ENCODE measurements around the gene CCDC88B.
"Not testable (repeated sequence)": the region's sequence is repeated elsewhere in the genome, so short reads cannot be mapped to it uniquely, and the experiment has no call there.

The CCDC88B gene

DNA sequence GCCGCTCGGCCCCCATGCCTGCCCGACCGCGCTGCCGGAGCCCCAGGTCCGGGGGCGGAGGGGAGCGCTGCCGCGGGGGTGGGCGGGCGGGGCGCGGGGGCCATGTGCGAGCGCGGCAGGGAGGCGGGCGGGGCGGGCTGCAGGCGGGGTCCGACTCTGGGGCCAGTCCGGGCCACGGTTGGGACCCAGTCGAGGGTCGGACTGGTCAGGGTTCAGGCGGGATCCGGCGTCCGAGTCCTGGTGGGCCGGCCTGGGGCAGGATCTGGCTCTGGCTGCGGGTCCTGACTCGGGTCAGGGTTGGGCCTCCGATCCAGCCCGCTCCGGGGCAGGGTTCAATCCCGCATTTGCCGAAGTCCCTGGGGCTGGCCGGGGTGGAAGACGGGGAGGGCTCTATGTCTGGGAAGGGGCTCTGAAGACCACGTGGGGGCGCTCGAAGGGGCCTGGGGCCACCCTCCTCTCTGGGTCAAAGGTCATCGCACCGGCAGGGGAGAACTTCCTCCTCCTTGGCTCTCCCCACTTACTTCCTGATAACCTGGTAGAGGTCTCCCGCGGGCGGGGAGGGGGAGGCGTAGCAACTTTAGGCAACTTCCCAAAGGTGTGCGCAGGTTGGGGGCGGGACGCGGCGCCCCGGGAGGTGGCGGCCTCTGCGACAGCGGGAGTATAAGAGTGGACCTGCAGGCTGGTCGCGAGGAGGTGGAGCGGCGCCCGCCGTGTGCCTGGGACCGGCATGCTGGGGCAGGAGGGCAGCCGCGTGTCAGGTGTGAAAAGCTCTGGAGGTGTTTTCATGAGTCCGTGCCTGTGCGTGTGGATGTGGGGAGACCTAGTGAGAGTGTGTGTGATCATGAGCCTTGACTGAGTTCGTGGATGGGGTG lies 34.1 kb upstream of the CCDC88B start:
- DNase-seq: peak; percentile 41

DNA sequence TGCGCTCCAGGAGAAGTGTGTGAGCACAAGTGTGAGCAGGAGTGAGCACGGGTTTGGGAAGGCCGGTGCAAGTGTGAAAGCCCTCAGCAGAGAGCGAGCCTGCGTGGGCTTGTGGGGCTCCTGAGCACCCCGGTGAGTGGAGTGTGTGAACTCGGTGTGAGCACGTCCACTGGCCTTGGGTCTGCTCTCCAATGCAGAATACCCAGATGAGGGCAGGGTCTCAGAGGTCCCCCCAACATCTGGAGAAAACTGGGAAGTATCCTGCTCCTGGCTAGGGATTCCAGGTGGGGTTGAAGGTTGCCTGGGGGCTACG lies 33.5 kb upstream of the CCDC88B start:
- no peak for DNase-seq

DNA sequence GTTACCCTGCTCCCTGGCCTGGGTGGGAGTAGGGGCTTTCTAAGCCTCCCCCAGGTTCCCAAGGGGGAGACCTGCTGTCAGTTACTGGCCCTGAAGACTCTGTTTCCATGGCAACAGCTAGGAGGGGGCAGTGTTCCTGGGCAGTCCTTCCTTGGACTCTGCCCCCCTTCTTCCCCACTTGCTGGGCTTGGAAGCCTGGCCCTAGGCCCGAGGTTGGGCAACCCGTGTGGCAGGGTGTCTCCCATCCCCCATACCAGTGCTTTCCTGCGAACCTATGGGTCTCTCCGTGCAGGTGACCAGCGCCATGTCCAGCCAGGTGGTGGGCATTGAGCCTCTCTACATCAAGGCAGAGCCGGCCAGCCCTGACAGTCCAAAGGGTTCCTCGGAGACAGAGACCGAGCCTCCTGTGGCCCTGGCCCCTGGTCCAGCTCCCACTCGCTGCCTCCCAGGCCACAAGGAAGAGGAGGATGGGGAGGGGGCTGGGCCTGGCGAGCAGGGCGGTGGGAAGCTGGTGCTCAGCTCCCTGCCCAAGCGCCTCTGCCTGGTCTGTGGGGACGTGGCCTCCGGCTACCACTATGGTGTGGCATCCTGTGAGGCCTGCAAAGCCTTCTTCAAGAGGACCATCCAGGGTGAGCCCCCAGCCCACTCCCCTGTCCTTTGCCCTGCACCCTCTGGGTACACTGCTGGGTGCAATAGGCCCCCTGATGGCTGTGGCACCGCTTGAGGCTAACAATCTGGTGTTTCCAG lies 33.0 kb upstream of the CCDC88B start:
- no peak for DNase-seq

DNA sequence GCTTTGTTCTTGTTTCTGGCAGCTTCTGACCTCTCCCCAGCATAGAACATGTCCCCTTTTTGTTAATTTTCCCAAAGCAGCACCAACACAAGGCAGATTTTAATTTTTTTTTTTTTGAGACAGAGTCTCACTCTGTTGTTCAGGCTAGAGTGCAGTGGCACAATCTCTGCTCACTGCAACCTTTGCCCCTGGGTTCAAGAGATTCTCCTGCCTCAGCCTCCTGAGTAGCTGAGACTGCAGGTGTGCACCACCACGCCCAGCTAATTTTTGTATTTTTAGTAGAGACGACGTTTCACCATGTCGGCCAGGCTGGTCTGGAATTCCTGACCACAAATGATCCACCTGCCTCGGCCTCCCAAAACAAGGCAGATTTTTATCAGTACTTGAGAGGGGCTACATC lies 32.2 kb upstream of the CCDC88B start:
- not testable (repeated sequence) for DNase-seq

DNA sequence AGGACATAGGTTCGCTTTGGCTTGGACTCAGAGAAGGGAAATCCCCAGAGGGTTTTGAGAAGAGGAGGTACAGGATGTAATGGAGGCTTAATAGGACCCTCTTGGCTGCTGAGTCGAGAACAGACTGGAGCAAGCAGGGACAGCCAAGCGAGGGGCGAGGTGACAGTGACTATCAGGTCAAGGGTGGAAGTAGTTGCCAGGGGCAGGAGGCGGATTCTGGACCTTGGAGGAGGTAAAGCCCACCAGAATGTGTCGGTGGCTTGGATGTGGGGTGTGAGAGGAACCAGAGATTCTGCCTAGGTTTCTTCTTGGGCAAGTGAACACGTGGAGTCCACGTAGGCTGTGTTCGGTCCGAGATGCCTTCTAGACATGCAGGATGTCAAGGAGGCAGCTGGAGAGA lies 27.1 kb upstream of the CCDC88B start:
- no peak for DNase-seq

DNA sequence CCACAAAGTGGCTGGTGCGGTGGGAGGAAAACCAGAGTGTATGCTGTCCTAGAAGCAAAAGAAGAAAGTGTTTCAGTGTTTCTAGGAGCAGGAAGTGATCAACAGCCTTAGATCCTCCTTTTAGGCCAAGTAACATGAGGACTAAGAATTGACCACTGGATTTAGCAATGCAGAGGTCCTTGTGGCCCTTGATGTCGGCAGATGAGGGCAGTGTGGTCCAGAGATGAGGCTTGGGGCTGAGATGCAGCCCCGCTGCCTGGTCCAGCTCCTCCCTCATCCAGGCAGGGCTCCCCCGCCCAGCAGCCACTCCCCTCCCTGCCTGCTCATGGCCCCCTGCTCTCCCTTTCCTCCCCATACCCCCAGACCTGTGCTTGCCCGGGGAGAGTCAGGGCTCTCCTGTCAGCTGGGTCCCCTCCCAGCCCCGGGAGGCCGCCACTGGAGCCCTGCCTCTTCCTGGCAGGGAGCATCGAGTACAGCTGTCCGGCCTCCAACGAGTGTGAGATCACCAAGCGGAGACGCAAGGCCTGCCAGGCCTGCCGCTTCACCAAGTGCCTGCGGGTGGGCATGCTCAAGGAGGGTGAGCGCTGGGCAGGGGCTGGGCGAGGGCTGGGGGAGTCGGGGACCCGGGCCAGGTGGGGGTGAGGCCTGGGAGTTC lies 26.4 kb upstream of the CCDC88B start:
- no peak for DNase-seq

DNA sequence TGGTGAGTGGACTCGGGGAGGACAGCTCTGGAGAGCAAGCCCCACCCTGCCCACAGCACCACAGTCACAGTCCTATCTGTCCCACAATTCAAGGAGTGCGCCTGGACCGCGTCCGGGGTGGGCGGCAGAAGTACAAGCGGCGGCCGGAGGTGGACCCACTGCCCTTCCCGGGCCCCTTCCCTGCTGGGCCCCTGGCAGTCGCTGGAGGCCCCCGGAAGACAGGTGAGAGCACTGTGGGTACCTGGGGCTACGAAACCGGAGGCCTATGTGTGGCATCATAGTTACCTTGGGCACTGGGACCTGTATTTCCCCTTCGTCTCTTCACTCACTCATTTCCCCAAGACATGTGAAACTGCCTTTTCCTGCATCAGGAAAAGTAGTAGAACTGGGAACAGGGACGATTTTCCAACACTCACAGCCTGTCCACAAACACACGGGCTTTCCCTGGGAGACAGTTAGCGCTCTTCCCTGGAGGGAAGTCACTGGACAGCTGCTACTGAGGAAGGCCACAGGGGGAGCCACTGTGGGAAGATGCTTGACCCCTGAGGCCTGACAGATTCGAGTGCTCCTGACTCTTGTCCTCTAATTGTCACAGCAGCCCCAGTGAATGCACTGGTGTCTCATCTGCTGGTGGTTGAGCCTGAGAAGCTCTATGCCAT lies 25.7 kb upstream of the CCDC88B start:
- DNase-seq: no peak

DNA sequence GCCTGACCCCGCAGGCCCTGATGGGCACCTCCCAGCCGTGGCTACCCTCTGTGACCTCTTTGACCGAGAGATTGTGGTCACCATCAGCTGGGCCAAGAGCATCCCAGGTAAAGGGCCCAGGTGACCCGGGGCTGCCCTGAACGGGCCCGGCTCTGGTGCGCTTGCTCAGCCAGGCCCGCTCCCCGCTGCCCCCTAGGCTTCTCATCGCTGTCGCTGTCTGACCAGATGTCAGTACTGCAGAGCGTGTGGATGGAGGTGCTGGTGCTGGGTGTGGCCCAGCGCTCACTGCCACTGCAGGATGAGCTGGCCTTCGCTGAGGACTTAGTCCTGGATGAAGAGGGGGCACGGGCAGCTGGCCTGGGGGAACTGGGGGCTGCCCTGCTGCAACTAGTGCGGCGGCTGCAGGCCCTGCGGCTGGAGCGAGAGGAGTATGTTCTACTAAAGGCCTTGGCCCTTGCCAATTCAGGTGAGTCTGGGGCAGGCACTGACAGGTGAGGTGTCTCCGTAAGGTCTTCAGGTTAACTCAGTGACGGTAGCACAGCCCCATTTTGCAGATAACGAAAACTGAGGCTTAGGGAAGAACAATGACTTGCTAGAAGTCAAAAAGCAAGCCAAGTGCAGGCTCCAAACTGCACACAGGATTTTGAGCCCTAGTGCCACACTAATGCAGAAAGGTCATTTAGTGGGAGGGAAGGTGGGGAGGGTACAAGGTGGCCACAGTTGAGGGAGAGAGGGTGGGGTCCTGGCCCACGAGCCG lies 25.0 kb upstream of the CCDC88B start:
- no peak for DNase-seq

DNA sequence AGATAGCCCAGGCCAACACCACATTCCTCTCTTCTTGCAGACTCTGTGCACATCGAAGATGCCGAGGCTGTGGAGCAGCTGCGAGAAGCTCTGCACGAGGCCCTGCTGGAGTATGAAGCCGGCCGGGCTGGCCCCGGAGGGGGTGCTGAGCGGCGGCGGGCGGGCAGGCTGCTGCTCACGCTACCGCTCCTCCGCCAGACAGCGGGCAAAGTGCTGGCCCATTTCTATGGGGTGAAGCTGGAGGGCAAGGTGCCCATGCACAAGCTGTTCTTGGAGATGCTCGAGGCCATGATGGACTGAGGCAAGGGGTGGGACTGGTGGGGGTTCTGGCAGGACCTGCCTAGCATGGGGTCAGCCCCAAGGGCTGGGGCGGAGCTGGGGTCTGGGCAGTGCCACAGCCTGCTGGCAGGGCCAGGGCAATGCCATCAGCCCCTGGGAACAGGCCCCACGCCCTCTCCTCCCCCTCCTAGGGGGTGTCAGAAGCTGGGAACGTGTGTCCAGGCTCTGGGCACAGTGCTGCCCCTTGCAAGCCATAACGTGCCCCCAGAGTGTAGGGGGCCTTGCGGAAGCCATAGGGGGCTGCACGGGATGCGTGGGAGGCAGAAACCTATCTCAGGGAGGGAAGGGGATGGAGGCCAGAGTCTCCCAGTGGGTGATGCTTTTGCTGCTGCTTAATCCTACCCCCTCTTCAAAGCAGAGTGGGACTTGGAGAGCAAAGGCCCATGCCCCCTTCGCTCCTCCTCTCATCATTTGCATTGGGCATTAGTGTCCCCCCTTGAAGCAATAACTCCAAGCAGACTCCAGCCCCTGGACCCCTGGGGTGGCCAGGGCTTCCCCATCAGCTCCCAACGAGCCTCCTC lies 24.1 kb upstream of the CCDC88B start:
- DNase-seq: not testable (repeated sequence)

DNA sequence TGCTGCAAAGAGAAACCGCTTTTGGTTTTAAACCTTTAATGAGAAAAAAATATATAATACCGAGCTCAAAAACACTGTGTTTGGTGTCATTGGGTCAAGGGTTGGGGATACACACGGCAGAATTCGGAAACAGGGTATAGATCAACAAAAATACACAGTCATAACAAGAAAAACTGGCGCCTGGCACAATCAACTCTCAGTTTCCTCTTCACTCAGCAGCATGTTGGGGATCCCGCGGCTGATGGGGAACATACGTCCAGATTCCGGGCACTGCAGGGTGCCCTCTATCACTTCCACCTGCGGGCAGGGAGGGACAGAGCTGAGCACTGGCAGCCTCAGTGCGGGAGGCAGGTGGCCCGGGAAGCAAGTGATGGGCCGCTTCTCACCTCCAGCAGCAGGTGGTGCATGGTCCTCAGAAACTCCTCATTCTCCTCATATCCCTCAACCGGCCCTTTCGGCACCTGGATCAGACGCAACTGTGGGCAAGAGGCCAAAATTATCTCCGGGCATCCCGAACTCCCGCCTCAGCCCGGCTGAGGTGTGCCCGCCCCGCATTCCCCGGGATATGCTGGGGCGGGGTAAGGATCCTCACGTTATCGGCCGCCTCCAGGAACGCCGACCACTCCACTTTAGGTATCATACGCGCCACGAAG lies 23.2 kb upstream of the CCDC88B start:
- no peak for DNase-seq

DNA sequence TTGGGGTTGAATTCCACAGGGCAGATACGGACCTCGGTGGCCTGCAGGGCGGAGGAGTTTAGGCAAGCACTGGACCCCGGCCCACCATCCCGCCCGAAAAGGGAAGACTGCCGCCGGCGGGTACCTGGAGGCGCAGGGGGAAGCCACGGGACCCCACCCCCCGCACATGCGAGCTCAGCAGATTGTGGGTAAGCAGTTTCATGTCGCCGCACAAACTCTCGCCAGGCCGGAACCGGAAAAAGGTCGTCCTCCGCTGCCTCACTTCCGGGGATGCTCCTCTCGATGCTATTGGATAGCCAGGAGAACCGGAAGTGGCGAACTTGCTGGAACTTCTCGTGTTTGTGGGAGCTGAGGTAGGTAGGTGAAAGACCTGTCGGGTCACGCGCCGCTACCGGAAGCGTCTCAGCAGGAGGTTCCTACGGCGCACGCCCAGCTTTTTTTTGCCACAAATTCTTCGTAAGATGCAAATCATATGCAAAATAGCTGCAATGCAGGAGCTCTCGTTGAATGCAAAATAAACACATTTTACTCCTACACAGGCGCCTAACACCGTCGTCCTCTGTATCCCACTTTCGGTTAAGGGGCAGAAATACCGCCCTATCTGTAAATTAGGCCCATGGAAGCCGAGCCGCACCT lies 22.6 kb upstream of the CCDC88B start, which contains the start of gene TRMT112:
Gene TRMT112 (minus strand): TSS at position 235 of the 636 bp plus-strand sequence. CDS start 33 bp downstream, at position 202.
- DNase-seq: peak; percentile 77

DNA sequence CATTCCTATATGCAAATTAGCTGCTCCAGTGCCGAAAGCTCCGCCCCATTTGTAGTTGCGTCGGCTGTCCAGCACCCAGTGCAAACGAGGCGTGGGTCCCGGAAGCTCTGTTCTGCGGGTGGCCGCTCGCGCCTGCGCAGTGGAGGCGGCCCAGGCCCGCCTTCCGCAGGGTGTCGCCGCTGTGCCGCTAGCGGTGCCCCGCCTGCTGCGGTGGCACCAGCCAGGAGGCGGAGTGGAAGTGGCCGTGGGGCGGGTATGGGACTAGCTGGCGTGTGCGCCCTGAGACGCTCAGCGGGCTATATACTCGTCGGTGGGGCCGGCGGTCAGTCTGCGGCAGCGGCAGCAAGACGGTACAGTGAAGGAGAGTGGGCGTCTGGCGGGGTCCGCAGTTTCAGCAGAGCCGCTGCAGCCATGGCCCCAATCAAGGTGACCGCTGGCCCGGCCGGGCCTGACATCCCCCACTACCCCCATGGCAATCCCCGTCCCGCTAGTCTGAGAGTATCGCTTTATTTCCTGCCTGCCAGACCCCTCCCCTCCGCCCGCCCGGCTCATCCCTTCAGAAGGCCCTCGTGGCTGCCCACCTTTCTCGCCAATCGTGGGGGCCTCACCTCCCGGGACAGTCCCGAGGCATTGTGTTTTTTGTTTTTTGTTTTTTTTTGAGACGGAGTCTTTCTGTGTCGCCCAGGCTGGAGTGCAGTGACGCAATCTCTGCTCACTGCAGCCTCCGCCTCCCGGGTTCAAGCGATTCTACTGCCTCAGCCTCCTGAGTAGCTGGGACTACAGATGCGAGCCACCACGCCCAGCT lies 21.8 kb upstream of the CCDC88B start, which contains the start of gene PRDX5:
Gene PRDX5 (plus strand): TSS at position 161 of the 805 bp plus-strand sequence. CDS start 95 bp downstream, at position 256.
- DNase-seq: peak; percentile 92

DNA sequence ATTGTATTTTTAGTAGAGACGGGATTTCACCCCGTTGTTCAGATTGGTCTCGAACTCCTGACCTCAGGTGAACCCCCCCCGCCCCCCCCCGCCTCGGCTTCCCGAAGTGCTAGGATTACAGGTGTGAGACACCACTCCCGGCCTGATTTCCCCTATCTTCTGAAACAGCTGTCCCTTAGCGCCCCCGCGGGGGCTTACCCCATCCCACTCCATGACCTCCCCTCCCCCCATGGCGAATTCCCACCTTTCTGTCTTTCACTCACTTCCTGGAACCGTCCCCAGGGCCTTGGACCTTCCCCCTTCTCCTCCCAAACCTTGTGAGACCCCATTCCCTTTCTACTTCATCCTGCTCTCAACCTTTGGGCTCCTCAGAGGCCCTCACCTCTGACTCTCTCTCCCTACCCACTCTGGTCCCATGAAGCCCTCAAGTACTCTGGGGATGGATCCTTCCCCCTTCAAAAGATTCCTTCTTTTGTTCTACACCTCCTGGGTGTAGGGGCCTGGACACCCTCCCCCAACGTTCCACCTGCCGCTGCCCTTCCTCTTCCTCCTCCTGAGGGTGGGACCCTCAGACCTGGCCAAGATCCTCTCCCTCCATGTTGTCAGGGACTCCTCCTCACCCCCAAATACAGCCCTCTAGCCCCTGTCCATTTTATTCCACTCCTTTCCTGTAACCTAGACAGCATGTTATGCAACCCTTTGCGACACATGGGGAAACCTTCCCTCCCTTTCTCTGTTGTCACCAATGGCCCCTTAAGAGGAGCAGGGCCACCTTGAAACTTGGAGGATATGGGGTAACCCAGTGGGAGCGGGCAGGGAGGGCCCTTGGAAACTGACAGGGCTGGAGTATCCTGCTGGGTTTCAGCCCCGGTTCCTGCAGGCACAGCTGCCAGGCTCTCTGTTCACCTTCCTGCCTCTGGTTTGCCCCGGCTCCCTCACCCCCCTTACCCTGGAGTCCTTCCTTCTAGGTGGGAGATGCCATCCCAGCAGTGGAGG lies 20.9 kb upstream of the CCDC88B start:
- DNase-seq: no peak

DNA sequence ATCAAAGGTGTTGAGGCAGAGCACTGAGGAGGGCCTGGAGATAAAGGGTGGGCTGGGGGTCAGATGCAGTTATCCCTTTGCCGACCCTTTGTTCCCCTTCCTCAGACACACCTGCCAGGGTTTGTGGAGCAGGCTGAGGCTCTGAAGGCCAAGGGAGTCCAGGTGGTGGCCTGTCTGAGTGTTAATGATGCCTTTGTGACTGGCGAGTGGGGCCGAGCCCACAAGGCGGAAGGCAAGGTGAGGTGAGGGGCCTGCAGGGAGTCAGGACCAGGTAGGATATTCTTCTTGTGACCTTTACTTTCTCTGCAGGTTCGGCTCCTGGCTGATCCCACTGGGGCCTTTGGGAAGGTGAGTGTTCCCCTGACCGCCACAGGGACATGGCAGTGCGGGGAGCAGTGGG lies 19.4 kb upstream of the CCDC88B start:
- DNase-seq: no peak

DNA sequence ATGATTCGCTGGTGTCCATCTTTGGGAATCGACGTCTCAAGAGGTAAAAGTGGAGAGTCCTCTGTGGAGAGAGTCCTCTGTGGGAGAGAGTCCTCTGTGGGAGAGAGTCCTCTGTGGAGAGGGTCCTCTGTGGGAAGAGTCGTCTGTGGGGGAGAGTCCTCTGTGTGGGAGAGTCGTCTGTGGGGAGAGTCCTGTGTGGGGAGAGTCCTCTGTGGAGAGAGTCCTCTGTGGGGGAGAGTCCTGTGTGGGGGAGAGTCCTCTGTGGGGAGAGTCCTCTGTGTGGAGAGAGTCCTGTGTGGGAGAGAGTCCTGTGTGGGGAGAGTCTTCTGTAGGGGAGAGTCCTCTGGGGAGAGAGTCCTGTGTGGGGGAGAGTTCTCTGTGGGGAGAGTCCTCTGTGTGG lies 19.0 kb upstream of the CCDC88B start:
- DNase-seq: no peak

DNA sequence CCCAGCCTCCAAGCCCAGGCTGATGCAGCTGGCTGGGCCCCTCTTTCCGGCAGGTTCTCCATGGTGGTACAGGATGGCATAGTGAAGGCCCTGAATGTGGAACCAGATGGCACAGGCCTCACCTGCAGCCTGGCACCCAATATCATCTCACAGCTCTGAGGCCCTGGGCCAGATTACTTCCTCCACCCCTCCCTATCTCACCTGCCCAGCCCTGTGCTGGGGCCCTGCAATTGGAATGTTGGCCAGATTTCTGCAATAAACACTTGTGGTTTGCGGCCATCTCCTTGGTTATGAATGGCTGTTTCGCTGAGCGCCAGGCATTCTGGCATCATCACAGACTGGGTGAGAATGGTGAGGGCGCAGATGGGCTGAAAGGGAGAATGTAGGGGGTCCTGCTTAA lies 18.5 kb upstream of the CCDC88B start:
- DNase-seq: no peak

DNA sequence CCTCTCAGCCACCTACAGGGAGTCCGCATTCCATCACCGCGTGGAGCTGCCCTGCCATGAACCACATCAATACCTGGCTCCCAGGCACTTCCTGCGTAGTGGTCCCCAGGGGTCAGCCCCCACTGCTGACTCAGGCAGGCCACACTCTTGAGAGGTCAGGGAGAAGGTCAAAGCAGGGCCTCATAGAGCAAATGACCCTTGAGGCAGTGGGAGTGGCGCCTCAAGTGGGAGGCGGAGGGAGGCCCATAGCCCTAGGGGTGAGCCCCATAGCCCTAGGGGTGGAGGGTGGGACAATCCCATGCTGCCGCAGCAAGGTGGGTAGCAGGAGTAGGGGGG lies 17.1 kb upstream of the CCDC88B start:
- no peak for DNase-seq

DNA sequence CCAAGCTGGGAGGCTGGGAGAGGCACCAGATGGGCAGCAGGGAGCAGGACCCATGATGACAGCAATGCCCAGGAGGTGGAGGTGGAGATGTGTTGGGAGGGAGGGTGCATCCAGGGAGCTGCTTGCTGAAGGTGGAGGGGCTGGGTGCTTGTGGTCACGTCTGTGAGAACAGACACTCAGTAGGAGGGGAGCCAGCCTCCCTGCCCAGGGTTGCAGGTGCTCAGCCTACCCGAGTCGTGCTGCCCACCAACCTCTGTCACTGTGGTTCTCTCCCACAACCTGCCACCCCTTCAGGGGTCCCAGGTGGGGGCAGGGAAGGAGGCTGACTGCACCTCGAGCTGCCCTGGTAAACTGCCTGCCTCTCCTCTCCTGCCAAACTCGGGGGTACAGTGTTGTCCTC lies 16.6 kb upstream of the CCDC88B start:
- DNase-seq: no peak
